SU-DHL-6 (cell line): Measurements from ENCODE around the gene C3orf70.

Experiments
- EZH2phosphoT487 ChIP-seq: fragments of 200-600 bp; sonication (generic), shearing (Covaris generic); conservative IDR thresholded peaks from 2 replicates; pipeline ENCODE4 v1.6.1; 2018; ENCODE audit warnings: mild to moderate bottlenecking, antibody characterized with exemption, low read length, moderate library complexity, mixed read lengths
- TF ChIP-seq, protein P1 (sequence below): fragments of 200-600 bp; sonication (generic); IDR thresholded peaks from one replicate; pipeline ENCODE4 v1.5.1; 2017; ENCODE audit warnings: antibody characterized with exemption, mild to moderate bottlenecking, low read length, moderate library complexity; ENCODE audit not compliant: insufficient read depth, poor library complexity, severe bottlenecking

DNA sequence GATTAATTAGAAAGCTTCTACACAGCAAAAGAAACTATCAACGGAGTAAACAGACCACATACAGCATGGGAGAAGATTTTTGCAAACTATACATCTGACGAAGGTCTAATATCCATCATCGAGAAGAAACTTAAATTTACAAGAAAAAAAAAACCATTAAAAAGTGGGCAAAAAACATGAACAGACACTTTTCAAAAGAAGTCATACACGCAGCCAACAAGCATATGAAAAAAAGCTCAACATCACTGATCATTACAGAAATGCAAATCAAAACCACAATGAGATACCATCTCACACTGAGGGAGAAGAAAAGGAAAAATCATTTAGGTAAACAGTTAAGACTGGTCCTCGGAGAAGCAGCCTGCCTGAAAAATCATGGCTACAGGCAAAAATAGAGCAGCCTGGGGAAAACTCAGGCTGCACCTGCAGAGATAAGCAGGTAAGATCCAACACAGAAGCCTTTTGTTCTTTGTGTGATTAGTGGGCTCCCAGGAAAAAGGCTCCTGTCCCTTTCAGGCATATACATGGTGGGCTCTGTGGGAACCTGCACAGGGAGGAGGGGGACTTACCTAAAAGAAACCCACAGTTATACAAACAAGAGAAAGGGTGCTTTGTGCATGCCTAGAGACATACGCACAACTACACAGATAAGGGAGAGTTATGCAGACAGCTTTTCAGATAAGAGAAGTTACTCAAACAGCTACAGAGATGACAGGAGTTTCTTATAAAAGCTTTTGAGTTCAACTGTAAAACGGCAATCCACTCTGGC, 49.3 kb downstream of the C3orf70 start:
- TF ChIP-seq, protein P1, sequence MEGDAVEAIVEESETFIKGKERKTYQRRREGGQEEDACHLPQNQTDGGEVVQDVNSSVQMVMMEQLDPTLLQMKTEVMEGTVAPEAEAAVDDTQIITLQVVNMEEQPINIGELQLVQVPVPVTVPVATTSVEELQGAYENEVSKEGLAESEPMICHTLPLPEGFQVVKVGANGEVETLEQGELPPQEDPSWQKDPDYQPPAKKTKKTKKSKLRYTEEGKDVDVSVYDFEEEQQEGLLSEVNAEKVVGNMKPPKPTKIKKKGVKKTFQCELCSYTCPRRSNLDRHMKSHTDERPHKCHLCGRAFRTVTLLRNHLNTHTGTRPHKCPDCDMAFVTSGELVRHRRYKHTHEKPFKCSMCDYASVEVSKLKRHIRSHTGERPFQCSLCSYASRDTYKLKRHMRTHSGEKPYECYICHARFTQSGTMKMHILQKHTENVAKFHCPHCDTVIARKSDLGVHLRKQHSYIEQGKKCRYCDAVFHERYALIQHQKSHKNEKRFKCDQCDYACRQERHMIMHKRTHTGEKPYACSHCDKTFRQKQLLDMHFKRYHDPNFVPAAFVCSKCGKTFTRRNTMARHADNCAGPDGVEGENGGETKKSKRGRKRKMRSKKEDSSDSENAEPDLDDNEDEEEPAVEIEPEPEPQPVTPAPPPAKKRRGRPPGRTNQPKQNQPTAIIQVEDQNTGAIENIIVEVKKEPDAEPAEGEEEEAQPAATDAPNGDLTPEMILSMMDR, result no peak
- no peak for TF ChIP-seq EZH2phosphoT487
